AG09309 (cell line): ENCODE data around the gene XRCC6.
A peak's percentile ranks its signal among the peaks of the same experiment; 100 is the strongest.
"Not testable (repeated sequence)": the region's sequence is repeated elsewhere in the genome, so short reads cannot be mapped to it uniquely, and the experiment has no call there.

Experiments used
- DNase-seq: peaks from one replicate; pipeline ENCODE4 v3.0.0-alpha.2; 2010; ENCODE audit warnings: low read depth
- H3K4me3 ChIP-seq: 2 replicates; pipeline ENCODE4 v1.5.1; 2011; ENCODE audit warnings: mild to moderate bottlenecking, low read depth, low read length, moderate library complexity; ENCODE audit not compliant: control insufficient read depth
- TF ChIP-seq, protein P1 (sequence below): IDR thresholded peaks from 2 replicates; pipeline ENCODE4 v1.5.1; 2011; ENCODE audit warnings: mild to moderate bottlenecking, low read depth, low read length, inconsistent platforms; ENCODE audit not compliant: insufficient read depth, control insufficient read depth; ENCODE audit errors: missing control alignments

The XRCC6 gene

GRCh38 chr22:41682033-41682807 is 61.1 kb downstream of the XRCC6 start:
- H3K4me3 ChIP-seq = peak overlapping the region; percentile 63
- TF ChIP-seq, protein P1, sequence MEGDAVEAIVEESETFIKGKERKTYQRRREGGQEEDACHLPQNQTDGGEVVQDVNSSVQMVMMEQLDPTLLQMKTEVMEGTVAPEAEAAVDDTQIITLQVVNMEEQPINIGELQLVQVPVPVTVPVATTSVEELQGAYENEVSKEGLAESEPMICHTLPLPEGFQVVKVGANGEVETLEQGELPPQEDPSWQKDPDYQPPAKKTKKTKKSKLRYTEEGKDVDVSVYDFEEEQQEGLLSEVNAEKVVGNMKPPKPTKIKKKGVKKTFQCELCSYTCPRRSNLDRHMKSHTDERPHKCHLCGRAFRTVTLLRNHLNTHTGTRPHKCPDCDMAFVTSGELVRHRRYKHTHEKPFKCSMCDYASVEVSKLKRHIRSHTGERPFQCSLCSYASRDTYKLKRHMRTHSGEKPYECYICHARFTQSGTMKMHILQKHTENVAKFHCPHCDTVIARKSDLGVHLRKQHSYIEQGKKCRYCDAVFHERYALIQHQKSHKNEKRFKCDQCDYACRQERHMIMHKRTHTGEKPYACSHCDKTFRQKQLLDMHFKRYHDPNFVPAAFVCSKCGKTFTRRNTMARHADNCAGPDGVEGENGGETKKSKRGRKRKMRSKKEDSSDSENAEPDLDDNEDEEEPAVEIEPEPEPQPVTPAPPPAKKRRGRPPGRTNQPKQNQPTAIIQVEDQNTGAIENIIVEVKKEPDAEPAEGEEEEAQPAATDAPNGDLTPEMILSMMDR = no peak
- peak; percentile 43 for DNase-seq

- H3K4me3 ChIP-seq = no peak overlapping the region
- DNase-seq = no peak
- TF ChIP-seq, protein P1 = no peak
Observed at GRCh38 chr22:41683052-41683451, 62.0 kb downstream of the XRCC6 start.

GRCh38 chr22:41683616-41684015 is 62.5 kb downstream of the XRCC6 start:
- no peak overlapping the region for H3K4me3 ChIP-seq
- no peak for DNase-seq
- TF ChIP-seq, protein P1 = no peak

DNA sequence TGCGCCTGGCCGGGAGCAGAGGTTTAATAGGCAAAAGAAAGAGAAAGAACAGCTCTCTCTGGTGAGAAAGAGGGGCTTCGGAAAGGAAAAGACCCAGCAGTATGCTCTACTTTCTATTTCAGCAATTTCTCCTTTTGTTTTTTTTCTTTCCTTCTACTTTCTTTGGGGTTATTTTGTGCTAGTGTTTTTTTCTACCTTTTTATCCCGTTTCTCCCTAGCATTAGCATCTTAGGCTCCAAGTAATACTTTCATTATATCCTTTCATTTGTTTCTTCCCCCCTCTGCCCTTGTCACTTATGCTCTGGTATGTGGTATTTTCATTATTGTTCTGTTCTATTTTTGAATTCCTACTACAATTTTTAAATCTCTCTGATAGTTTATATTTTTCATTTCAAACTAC is 63.1 kb downstream of the XRCC6 start:
- TF ChIP-seq, protein P1 = no peak
- DNase-seq = no peak
- H3K4me3 ChIP-seq = no peak overlapping the region

DNA sequence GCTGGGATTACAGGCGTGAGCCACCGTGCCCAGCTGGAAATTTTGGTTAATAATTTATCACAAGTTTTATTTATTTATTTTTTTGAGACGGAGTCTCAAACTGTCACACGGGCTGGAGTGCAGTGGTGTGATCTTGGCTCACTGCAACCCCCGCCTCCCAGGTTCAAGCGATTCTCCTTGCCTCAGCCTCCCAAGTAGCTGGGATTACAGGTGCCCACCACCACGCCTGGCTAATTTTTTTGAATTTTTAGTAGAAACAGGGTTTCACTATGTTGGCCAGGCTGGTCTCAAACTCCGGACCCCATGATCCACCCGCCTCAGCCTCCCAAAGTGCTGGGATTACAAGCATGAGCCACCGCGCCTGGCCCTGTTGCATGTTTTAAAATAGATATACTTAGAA is 65.8 kb downstream of the XRCC6 start:
- not testable (repeated sequence) for H3K4me3 ChIP-seq, DNase-seq

DNA sequence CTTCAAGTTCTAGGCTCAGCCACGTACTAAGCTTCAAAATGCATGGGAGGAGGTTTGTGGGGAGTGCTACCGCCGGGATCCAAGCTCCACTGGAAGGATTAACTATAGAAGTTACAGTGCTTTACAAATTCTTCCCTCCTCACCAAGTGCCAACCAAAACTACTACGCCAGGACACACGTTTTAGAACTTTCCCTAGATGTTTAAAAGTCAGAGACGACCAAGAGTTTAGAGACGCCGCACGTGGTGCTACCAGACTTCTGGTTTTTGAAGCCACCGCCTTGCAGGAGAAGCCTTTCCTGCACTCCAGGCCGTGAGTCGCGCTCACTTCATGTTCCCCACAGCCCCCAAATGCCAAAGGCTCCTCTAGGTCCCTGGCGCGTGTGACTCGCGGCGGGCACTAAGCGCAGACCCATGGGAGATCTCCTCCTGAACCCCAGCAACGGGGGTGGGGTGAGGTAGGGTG is 66.8 kb downstream of the XRCC6 start:
- DNase-seq = no peak

More for the DNA sequence above, 66.8 kb downstream of the XRCC6 start:
- TF ChIP-seq, protein P1 = no peak
- peak overlapping the region; percentile 95 for H3K4me3 ChIP-seq
